ENCODE data around the gene TRPM1.

DNA sequence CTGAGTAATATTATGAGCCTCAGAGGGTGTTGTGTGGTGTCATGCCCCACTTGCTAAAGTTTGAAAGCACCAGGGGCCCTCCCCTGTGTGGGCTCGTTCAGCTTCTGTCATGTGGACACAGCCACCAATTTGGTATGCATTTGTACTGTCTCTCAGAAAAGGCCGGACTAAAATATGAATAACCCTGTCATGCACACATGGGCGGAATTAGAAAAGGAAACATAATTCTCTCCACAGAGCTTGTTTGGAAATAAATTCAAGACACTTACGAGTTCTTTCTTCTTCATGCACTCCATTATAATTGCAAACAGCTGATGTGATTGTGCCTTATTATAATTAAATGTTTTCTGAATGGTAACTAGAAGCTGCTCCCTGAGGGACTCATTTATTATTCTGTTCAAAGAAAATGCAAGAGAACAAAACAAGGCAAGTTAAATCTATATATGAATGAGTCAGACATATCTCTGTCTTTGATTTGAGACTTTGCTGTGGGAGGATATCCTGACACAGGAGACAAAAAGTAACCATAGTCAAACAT, 39.1 kb downstream of the TRPM1 start:
- TF ChIP-seq, protein P1, sequence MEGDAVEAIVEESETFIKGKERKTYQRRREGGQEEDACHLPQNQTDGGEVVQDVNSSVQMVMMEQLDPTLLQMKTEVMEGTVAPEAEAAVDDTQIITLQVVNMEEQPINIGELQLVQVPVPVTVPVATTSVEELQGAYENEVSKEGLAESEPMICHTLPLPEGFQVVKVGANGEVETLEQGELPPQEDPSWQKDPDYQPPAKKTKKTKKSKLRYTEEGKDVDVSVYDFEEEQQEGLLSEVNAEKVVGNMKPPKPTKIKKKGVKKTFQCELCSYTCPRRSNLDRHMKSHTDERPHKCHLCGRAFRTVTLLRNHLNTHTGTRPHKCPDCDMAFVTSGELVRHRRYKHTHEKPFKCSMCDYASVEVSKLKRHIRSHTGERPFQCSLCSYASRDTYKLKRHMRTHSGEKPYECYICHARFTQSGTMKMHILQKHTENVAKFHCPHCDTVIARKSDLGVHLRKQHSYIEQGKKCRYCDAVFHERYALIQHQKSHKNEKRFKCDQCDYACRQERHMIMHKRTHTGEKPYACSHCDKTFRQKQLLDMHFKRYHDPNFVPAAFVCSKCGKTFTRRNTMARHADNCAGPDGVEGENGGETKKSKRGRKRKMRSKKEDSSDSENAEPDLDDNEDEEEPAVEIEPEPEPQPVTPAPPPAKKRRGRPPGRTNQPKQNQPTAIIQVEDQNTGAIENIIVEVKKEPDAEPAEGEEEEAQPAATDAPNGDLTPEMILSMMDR (IDR thresholded peaks at IDR 0.05), result no peak
- TF ChIP-seq POLR2A (IDR thresholded peaks at IDR 0.05) (no peak), POLR2AphosphoS5 (IDR thresholded peaks at IDR 0.05) (no peak), EP300 (IDR thresholded peaks at IDR 0.05) (no peak)
